SW 1271 (cell line): ENCODE results near the gene RASGRF2.
"Not testable (repeated sequence)": the region's sequence is repeated elsewhere in the genome, so short reads cannot be mapped to it uniquely, and the experiment has no call there.

Experiments
- DNase-seq, 2 experiments: peaks; one replicate each; lab custom pipeline; 2025; lab: John Stamatoyannopoulos, UW

Gene RASGRF2

DNA sequence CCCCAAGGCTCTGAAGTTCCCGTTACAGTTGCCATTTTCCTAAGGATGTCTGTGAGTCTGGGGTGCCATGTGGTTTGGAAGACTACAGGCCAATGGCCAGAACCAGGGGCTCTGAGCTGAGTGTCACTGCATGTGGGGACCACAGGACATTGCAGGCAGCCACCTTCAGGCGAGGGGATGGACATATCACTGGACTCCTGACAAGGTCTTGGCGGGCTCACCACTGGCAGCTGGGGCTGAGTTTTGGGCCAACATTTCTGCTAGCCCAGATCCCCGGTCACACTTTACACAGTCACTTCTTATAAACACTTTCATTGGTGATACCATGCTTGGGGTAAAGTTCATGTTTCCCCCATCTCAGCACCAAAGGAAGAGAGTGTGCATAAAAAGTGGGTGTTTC is 109.8 kb downstream of the RASGRF2 start:
- DNase-seq: no peak

DNA sequence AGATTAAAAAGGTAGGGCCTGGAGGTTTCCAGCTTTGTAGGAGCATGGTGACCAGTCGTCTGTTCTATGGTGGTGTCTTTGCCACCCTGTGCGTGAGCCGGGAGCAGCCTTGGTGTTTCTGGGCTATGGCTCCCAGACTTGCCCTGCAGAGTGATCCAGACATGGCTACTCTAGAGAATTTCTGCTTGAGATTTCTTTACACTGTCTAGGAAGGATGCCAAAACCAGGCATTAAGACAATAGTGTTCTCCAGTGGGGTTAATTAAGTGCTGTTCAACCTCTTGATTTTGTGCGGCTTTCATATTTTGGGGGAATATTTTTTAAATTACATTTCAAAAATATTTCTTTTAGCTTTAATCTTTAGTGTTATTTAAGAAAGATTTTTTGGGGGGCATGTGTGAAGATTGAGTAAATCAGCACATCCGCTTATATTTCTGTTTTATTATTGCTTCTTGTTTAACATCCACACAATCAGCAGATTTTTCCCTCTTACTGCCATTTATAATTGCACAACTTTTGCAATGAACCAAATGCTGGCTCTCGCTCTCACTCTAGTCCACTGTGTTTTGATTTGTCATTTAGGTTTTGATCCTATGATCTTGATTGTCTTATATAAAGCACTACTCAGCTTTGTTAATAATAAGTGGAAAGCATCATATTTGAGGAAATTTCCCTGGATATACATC is 110.5 kb downstream of the RASGRF2 start:
- no peak for DNase-seq

DNA sequence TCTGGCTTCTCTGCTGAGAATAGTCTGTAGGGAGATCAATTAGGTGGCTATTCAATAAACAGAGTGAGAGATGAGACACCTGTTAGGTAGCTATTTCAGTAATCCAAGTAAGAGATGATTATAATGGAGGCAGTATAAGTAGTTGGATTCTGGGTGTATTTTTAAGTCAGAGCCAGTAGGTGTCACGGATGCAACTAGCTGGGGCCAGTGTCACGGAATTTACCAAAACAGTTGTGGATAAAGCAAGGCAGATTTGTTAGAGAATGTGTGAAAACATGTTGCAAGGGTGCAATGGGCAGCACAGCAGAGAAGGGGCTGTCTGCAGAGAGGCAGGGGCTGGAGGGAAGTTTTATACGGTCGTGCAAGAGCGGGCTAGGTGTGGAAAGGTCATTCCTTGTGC is 114.9 kb downstream of the RASGRF2 start:
- no peak for DNase-seq

DNA sequence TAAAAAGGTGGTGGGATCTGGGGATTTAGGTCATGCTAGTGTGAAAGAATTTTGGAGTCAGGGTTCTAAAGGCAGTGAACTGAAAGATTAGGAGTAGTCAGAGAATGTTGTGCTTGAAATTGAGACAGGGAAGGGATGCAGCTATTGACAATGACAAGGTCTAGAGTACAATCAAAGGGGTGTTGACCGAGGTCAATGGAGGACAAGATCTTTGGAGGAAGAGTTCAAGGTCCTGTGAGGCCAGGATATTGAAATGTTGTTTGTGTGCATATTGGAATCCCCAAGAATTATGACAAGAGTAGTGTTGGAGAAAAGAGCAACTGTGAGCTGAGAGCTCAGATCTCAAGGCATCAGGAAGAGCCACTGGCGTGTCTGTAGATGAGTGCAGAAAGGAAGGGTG is 116.9 kb downstream of the RASGRF2 start:
- no peak for DNase-seq

DNA sequence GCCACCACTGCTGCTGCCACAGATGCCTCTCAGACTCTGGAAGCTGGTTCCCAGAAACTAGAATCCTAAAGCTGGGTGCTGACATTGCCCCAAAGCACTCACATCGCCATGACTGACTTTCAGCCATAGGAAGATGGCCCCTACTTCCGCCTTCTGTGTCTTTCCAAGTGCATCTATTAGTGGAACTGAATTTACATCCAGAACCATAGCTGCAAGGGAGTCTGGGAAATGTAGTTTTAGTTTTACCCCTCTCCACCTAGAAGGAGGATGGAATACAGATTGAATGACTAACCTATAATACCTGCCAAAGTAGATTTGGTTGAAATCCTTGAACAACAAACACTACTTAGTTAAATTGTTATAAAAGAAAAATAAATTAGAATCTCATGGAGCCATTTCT is 118.8 kb downstream of the RASGRF2 start:
- DNase-seq: no peak

DNA sequence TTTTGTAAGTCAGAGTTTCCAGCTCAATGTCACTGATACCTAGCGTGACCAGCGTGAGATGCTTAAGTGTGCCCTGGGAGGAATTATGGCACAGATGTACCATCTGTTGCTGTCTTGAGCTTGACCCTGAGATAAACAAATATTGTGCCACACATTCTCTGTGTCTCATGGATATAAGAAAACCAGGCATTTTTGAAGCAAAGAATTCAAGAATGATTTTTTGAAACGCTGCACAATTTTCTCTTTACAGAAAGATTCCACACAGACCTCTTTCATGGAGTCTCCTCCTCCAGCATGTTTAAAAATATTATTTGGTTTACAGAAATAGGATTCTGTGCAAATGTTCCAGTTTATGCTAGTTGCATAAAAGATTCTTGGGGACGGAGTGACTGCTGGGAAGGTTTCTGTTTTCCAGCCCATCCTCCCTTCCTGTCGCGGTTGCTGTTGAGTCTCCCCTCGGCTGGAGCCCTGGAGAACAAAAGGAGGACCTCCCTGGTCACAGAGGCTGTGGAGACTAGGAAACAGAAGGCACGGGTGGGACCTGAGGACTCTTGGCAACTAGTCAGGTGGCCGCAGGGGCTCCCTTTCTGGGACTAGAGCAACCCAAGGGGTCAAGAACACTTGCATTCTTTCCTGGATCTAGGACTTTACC is 120.8 kb downstream of the RASGRF2 start:
- DNase-seq: no peak

DNA sequence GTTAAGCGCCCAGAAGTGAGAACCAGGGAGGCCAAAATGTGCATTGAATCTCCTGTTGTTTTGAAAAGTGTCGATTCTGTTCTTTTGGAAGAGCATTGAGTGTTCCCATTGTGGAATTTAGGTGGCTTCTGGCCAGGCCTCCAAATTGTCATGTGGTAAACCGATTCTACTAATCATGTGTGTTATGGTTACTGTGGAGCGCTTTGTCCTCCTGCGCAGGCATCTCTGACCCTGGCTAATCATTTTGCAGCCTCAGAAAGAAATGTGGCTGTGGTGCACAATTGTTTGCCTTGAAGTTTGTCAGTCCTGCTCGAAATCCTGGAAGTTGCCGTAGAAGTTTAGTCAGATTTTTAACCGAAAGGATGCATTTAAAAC is 121.3 kb downstream of the RASGRF2 start:
- no peak for DNase-seq

DNA sequence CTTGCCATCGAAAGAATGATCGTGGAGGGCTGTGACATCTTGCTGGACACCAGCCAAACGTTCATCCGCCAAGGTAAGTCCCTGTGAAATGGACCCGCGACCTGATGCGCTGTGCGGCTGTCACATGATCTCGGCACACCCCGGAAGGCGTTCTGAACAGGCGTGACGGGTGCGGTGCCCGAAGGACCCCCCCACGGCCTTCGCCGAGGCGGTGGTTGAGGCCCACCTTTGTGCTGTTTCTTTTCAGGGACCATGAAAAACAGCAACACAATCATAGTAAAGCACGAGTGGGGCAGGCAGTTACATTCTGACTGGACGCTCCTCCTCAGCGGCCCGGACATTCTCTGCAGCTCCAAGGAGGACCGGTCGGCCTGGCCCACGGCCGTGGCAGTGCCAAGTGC is 126.7 kb downstream of the RASGRF2 start:
- DNase-seq: no peak

DNA sequence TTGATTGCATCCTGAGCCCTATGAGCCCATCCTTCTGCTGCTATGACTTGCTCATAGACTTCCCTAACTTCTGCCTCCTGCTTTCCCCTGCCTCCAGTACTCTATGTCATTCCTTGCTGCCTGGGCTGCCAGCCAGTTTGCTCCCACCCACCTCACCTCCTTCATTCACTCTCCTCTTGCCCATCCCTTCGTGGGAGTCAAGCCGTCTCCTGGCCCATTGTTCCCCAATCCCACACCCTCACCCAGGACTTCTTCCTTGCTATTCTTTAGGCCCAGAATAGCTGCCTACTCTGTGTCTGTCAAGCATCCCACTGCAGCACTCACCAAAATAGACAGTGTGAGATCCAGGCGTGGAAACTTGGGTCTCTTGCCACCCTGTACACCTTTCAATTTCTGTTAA is 131.0 kb downstream of the RASGRF2 start:
- DNase-seq: no peak

DNA sequence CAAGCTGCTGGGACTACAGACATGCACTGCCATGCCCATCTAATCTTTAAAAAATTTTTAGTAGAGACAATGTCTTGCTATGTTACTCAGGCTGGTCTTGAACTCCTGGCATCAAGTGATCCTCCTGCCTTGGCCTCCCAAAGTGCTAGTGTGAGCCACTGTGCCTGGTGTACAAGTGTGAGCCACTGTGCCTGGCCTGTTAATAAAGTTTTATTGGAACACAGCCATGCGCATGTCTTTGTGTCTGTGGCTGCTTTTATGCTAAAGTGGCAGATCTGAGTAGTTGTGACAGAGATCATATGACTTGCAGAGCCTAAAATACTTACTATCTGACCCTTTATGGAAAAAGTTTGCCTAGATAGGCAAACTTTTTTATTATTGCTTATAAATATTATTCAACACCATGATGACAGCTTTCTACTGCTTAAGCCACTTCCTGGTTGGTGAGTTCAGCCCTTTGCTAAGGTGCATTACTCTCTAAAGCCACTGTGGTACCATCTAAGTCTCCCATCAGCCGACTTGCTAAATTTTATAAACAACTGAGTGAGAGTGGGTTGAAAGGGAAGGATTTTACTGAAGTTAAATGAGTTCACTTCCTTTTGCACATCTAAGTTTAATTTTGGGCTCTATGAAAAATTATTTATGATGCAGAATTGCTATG is 133.5 kb downstream of the RASGRF2 start:
- DNase-seq: no peak

DNA sequence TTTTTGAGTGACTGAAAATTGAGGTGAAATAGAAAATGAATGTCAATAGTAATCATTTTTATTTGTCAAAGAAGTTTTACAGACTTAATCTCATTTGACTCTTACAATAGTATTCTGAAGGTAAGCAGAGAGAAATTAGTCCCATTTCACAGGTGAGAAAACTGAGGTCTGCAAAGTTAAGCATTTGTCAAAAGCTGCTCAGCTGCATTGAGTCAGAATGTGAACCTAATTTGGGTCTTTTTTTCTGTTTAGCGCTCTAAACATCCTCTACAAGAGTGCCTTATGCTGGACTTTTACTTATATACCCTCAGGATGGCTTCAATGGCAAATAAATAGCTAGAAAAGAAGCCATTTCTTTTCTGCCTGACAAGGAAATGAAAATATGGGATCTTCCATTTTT is 135.7 kb downstream of the RASGRF2 start:
- no peak for DNase-seq

DNA sequence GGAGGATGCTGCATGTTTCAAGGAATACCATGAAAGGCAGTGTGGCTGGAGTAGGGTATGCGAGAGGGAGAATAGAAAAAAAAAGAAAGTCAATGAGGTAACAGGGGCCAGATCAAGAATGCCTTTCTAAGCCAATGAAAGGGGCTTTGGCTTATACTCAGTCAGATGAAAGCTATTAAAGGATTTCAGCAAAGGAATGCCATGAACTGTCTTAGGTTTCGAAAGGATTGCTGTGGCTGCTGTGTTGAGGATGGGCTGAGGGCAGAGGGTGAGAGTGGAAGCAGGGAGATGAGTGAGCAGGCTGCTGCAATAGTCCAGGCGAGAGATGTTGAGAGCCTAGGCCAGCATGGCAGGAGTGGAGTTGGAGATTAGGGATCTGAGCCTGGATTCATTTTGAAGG is 137.6 kb downstream of the RASGRF2 start:
- no peak for DNase-seq

DNA sequence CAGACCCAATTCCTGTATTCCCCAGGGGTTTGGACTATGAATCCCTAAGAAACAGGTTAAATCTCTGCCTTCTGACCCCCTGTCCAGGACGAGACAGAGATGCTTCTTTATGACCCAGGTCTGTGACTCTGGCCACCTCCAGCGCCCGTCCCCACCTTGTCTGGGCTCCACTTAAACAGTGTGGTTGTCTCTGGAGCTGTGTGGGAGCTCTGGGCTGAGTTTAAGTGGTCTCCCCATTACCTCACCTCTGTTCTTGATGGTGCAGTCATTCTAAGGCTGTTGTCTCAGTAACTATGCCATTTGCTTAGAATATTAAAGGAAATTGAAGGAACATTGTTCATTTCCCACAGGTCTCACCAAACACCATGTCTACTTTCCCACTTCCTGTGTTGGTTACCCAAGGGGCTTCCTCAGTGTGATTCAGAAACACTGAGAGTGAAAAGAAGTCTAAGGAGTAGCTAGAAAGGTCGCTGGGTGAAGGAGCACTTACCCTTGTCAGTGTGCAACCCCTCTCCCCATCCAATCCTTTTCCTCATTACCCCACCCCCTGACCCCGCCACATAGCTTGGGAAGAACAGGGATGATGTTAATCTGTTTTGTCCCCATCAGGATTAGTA is 145.2 kb downstream of the RASGRF2 start:
- DNase-seq: no peak

DNA sequence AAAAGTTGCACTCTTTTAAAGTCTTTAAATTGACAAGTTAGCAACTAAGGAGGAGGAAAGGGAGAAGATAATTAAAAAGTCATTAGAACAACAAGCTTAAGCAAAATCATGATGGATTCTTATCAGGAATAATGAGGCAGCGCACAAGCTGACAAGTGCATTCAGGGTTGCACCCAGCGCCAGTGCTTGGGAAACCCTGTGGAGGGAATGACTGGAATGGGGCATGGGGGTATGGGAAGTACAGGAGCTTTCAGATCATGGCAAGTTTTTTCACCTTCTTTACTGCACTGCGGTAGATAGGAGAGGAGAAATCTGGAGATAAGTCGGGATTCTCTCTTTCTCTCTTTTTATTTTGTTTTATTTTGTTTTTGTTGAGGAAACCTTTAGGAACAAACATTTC is 155.1 kb downstream of the RASGRF2 start:
- DNase-seq: no peak

DNA sequence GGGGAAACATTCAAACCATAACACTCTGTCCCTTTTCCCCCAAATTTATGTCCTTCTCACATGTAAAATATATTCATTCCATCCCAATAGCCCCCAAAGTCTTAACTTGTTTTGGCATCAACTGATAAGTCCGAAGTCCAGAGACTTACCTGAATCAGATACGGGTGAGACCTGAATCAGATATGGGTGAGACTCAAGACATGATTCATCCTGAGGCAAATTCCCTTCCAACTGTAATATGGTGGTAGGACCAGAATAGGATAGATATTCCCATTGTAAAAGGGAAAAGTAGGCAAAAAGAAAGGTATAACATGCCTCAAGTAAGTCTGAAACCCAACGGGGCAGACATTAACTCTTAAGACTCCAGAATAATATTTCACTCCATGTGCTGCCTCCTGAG is 157.4 kb downstream of the RASGRF2 start:
- no peak for DNase-seq

DNA sequence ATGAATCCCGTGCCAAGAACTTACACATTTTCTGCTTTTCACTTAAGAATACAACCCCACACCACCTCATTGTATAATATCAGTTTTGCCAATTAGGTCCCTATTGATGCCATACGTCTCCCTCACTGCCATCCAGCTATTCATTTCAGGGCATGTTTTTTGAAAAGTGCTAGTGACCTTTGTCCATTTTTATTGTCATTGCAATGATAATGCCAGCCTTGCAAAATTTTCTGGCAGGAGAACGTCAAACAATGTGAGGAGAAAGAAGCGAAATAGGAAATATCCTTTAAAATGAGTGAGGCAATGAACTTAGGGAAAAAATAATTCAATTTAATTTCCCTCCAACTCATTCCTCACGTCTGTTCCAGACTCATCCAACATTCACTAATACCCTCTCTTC is 161.1 kb downstream of the RASGRF2 start:
- no peak for DNase-seq

DNA sequence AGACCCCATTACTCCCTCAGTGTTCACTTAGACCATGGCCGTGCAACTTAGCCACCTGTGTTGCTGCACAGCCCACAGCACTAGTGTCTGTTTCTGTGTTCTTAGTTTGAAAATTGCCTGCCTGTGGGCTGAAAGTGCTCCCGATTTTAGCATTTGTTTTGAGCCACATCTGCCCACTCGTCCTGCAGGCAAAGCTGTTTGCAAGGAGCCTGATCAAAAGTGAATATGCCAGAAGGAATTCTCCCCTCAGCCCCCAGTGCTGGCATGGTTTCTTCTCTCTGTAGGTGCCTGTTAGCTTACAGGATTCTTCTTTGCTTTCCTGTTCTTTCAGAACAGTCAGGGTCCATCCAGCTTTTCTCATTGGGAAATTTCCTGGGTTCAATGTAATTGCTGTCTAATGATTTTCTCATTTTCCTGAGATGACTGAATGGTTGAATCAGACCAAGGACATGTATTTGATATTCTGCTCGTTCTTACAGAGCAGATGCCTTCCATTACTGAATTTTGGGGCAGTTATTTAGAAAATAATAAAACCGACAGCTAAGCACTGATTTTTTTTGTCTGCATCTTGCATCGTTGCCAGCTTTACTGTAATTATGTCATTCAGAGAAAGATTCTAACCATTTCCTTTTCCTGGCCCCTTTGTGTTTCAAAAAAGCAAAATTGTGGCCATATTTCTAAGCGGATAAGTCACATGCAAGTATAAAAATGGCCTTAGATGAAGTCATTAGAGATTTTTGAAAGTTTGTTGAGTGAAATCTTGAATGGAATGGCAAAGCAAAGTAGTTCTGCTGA is 161.9 kb downstream of the RASGRF2 start:
- DNase-seq: no peak

DNA sequence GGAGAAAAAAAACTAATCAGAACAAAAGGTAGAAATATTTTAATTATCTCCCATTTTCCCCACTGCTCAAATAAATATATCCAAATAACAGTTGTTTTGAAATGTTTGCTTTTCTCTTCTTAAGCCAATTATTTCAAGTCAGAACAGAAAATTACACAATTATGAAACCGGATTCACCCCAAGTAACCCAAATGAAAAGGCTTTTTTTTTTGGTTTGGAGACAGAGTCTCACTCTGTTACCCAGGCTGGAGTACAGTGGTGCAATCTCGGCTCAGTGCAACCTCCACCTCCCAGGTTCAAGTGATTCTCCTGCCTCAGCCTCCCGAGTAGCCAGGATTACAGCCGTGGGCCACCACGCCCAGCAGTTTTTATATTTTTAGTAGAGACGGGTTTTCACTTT is 164.5 kb downstream of the RASGRF2 start:
- not testable (repeated sequence) for DNase-seq

DNA sequence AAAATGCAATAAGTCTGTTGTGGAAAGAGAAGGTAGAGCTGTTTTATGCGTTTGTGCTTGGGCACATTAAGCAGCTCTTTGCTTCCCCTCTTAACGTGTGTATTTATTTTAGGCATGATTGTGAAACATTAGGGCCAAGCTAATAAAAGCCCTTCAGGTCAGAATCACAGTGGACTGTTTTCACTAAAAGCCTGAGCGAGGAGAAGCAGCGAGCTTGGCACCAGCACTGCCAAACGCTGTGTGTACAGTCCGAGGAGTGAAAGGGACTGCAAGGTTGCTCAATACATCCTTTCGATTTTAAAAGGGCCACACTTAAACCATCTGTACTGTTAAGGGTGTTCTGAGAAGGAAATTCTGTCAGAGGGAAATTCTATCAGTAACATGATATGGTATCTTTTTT is 165.8 kb downstream of the RASGRF2 start:
- no peak for DNase-seq

DNA sequence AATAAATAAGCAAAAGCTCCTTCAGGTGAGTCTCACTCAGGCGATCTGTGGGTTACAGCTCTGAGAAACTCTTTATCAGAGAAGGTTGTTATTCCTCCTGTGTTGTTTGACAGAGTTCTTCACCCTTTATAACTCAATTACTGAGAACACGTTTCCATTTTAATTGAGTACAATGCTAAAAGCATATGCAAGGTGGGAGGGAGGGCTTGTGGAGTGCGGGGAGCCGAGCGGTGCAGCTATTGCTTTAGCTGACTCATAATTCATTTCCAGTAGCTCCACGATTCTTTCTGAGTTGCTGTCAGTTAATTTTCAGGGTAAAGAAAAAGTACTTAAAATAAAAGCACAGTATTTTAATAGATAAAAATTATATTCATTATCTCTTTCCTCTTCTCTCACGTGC is 168.3 kb downstream of the RASGRF2 start:
- no peak for DNase-seq

DNA sequence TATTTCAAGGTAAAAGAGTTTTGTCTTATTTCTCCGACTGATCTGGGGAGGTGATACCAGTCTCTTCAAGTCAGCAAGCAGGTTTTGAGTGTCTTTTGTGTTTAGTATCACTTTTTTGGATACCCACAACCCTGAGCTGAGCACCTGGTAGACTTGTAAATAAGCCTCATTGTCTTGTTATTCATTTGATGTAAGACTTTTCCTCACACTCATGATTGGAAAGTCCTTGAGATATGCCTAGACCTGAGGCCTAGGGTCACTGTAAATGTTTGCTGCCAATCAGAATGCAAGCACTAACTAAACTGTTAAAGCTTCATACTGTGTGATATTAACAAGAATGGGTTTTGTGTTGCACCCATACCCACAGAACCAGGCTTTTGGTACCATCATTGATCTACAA is 172.2 kb downstream of the RASGRF2 start:
- no peak for DNase-seq

DNA sequence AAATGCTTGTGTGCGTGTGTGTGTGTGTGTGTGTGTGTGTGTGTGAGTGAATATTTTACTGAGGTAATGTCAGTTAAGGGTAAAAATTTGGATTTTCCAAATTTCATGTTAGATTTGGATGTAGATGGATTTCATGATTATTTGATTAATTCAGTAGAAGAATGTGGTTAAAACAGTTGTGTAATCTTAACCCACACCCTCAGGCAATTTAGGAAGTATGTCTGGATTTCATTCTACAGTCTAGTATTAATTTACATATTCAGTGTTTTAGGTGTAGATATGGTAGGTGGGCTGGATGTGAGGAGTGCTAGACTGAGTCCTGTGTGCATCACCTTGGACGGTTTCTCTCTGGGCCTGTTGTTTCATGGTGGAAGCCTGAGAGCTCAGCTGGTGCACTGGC is 173.9 kb downstream of the RASGRF2 start:
- no peak for DNase-seq
